Thyroid gland (tissue), 4 donors: ENCODE results near the gene RBFA. TPM values are rescaled to one million over a fixed set of nuclear protein-coding genes. Genes with fewer than 3 reads are reported as not detected.
"Not testable (repeated sequence)": the region's sequence is repeated elsewhere in the genome, so short reads cannot be mapped to it uniquely, and the experiment has no call there.

Experiments
- DNase-seq, 2 donors: peaks; one replicate each; pipeline ENCODE4 v3.0.0-alpha.2; 2019
- H3K27ac ChIP-seq, 3 donors: fragments of 200-600 bp; sonication (generic); 1 replicate in 2 of 3; 2 replicates in 1 of 3; pipeline ENCODE4 v1.5.1; 2016 to 2019; ENCODE audit warnings: mild to moderate bottlenecking in 1 of 3, moderate library complexity in 1 of 3
- H3K27me3 ChIP-seq: fragments of 200-600 bp; sonication (generic); one replicate; pipeline ENCODE4 v1.5.1; 2019
- H3K36me3 ChIP-seq, 2 donors: fragments of 200-600 bp; sonication (generic); one replicate each; pipeline ENCODE4 v1.5.1; 2016 to 2019
- H3K4me1 ChIP-seq, 2 donors: fragments of 200-600 bp; sonication (generic); one replicate each; pipeline ENCODE4 v1.5.1; 2017 to 2019
- H3K4me3 ChIP-seq, 3 donors: fragments of 200-600 bp; sonication (generic); replicated peaks in 1 of 3; 1 replicate in 2 of 3; 2 replicates in 1 of 3; pipeline ENCODE4 v1.5.1; 2016; ENCODE audit warnings: mild to moderate bottlenecking in 1 of 3
- H3K9me3 ChIP-seq: fragments of 200-600 bp; sonication (generic); one replicate; pipeline ENCODE4 v1.5.1; 2017
- POLR2A ChIP-seq, 2 donors: fragments of 450-650 bp; IDR thresholded peaks; one replicate each; pipeline ENCODE4 v1.6.1; 2017; ENCODE audit warnings: antibody characterized with exemption in 2 of 2, mild to moderate bottlenecking in 2 of 2, moderate library complexity in 1 of 2
- WGBS, 2 donors: methylation state at CpG; one replicate each; pipeline ENCODE4 v1.1.5; 2017; 5-methylcytosine and 5-hydroxymethylcytosine counted together
- intact Hi-C: fragments of 100-400 bp; cut with DNase I; formaldehyde crosslinking; loops from one replicate; pipeline ENCODE4 v1.15.1; 2023
- total RNA-seq, 4 donors: library from RNA; depleted of rRNA; stranded (reverse); fragments of >200 nt; gene quantifications; one replicate each; pipeline ENCODE4 v1.2.3, GENCODE V29; 2016
- TF ChIP-seq, protein P1 (sequence below), 6 experiments: fragments of 200-600 bp in 3 of 6; fragments of 450-650 bp in 3 of 6; sonication (generic) in 3 of 6; IDR thresholded peaks; one replicate each; pipeline ENCODE4 v1.5.1; 2016 to 2019; ENCODE audit warnings: antibody characterized with exemption in 6 of 6, mild to moderate bottlenecking in 2 of 6, inconsistent platforms in 1 of 6, moderate library complexity in 1 of 6

Gene RBFA
- total RNA-seq, 4 donors from 2014 or later: 23.5 to 36.5 (median 35.2) TPM

DNA sequence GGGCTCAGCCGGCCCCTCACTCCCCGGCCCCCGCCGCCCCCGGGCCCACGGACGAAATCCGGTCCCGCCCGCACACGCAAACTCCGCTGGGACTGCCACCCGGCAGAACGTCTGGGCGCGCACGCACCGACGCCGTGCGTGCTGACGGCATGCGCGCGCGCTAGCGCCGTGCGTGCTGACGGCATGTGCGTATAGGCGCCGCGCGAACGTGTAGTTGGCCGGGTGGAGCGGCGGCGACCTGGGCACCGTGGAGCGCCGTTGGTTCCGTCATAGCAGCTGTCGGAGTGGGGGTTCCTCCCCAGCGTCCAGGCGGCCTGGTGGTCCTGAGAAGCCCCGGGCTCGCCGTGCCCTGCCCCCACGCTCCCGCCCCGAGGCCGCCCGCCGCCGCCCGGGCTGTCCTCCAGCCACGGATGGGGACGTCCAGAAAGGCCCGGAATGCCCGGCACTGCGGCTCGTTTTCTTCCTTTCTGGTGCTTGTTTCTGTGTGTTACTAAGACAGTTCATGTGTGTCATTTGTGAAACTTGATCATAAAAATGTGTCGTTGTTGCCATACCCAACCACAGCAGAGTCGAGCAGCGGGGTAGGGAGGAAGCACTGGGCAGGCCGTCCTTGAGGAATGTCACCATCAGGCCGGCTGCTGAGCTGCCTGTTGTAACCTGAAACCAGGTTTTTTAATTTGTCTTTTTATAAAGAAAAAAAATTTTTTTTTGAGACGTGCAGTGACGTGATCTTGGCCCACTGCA lies 45.6 kb upstream of the RBFA start, which contains the start of gene TXNL4A:
Gene TXNL4A, minus strand, starts transcription at position 113 of the 744 bp plus-strand sequence. CDS start 171 bp downstream, outside the sequence.
- no peaks in the 10 kb centered on the region for H3K27me3 ChIP-seq
- no peaks in the 10 kb centered on the region for H3K9me3 ChIP-seq
- intact Hi-C loops: no loop called here
- H3K4me3 ChIP-seq: peak within 1 kb of the TSS; percentile 78 to 93 (median 92)
- H3K27ac ChIP-seq: peak within 1 kb of the TSS; percentile 94 to 97 (median 97)
- H3K36me3 ChIP-seq: peaks cover 0 to 4% of the 10 kb centered on the region in 2 donors
- H3K4me1 ChIP-seq: peaks cover 19% of the 10 kb centered on the region in 2 donors
- TF ChIP-seq, protein P1, sequence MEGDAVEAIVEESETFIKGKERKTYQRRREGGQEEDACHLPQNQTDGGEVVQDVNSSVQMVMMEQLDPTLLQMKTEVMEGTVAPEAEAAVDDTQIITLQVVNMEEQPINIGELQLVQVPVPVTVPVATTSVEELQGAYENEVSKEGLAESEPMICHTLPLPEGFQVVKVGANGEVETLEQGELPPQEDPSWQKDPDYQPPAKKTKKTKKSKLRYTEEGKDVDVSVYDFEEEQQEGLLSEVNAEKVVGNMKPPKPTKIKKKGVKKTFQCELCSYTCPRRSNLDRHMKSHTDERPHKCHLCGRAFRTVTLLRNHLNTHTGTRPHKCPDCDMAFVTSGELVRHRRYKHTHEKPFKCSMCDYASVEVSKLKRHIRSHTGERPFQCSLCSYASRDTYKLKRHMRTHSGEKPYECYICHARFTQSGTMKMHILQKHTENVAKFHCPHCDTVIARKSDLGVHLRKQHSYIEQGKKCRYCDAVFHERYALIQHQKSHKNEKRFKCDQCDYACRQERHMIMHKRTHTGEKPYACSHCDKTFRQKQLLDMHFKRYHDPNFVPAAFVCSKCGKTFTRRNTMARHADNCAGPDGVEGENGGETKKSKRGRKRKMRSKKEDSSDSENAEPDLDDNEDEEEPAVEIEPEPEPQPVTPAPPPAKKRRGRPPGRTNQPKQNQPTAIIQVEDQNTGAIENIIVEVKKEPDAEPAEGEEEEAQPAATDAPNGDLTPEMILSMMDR (IDR thresholded peaks at IDR 0.05): no peak
- TF ChIP-seq POLR2A (IDR thresholded peaks at IDR 0.05): peak; percentile 40 to 89
- peak; percentile 81 to 84 for DNase-seq
- WGBS, 2 donors: 0 to 1% methylated on average over 20 to 28 of the region's 71 CpGs

DNA sequence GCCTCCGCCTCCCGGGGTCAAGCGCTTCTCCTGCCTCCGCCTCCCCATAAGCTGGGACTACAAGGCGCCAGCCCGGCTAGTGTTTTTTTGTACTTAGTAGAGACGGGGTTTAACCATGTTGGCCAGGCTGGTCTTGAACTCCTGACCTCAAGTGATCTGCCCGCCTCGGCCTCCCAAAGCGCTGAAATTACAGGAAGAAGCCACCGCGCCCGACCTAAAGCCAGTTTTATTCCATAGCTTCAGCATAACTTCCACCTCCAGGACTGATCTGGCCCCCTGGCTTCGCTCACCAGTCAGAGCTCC lies 45.1 kb upstream of the RBFA start:
- no peak for DNase-seq
- Histone ChIP-seq H3K36me3 (peaks cover 0 to 4% of the 10 kb centered on the region in 2 donors), H3K9me3 (no peaks in the 10 kb centered on the region), H3K4me3 (peak overlapping the region in 2 of 3 donors; percentile 78 to 92), H3K27ac (peak overlapping the region in 2 of 3 donors; percentile 94 to 97), H3K4me1 (peaks cover 18 to 19% of the 10 kb centered on the region in 2 donors), H3K27me3 (no peaks in the 10 kb centered on the region)
- WGBS, 2 donors: 59 to 69% methylated on average over 14 of the region's 14 CpGs
- intact Hi-C loops: no loop called here
- no peak for TF ChIP-seq POLR2A (IDR thresholded peaks at IDR 0.05)
- TF ChIP-seq, protein P1 (IDR thresholded peaks at IDR 0.05): no peak

DNA sequence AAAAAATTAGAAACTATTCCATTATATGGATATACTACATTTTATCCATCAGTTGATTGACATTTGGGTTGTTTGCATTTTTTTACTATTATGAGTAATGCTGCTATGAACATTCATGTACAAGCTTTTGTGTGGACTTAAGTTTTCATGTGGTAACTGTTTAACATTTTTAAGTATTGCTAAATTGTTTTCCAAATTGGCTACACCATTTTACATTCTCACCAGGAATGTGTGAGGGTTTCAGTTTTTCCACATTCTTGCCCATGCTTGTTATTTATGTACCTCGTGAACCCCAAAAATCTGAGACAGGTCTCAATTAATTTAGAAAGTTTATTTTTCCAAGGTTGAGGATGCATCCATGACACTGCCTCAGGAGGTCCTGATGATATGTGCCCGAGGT lies 42.7 kb upstream of the RBFA start:
- no peaks in the 10 kb centered on the region for H3K36me3 ChIP-seq
- DNase-seq: no peak
- no peaks in the 10 kb centered on the region for H3K9me3 ChIP-seq
- no peak overlapping the region for H3K27ac ChIP-seq
- intact Hi-C loops: no loop called here
- H3K4me1 ChIP-seq: peaks cover 14 to 16% of the 10 kb centered on the region in 2 donors
- no peak overlapping the region for H3K4me3 ChIP-seq
- 89 to 90% methylated on average over 2 of the region's 2 CpGs for WGBS, 2 donors
- TF ChIP-seq, protein P1 (IDR thresholded peaks at IDR 0.05): no peak
- H3K27me3 ChIP-seq: no peaks in the 10 kb centered on the region

DNA sequence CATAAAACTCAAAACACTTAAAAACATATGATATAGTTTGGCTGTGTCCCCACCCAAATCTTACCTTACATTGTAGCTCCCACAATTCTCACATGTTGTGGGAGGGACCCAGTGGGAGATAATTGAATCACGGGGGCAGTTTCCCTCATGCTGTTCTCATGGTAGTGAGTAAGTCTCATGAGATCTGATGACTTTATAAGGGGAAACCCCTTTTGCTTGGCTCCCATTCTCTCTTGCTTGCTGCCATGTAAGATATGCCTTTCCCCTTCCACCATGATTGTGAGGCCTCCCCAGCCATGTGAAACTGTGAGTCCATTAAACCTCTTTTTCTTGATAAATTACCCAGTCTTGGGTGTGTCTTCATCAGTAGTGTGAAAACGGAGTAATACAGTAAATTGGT lies 34.5 kb upstream of the RBFA start:
- WGBS, 2 donors: 81 to 85% methylated on average over 2 of the region's 2 CpGs
- intact Hi-C loops: loop anchor here (10.0 kb wide), 1 partner anchor 55 kb away; no protein-coding TSS in a partner anchor
- H3K27me3 ChIP-seq, H3K9me3 ChIP-seq, H3K36me3 ChIP-seq, H3K27ac ChIP-seq, H3K4me1 ChIP-seq, H3K4me3 ChIP-seq, DNase-seq: not testable (repeated sequence)

DNA sequence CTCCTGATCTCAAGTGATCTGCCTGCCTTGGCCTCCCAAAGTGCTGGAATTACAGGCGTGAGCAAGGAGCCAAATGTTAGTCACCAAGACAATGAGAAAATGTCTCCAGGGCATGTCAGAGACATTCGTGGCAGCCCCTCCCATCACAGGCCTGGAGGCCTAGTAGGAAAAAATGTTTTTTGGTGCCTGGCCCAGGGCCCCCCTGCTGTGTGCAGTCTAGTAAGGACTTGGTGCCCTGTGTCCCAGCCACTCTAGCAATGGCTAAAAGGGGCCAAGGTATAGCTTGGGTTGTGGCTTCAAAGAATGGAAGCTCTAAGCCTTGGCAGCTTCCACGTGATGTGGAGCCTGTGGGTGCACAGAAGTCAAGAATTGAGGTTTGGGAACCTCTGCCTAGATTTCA lies 33.4 kb upstream of the RBFA start:
- Histone ChIP-seq H3K36me3 (no peaks in the 10 kb centered on the region), H3K4me1 (no peaks in the 10 kb centered on the region), H3K4me3 (no peak overlapping the region), H3K27ac (no peak overlapping the region), H3K9me3 (no peaks in the 10 kb centered on the region), H3K27me3 (no peaks in the 10 kb centered on the region)
- TF ChIP-seq POLR2A (IDR thresholded peaks at IDR 0.05): no peak
- TF ChIP-seq, protein P1 (IDR thresholded peaks at IDR 0.05): no peak
- 74% methylated on average over 2 of the region's 3 CpGs for WGBS, 2 donors
- intact Hi-C loops: loop anchor here (10.0 kb wide), 1 partner anchor 54 kb away; no protein-coding TSS in a partner anchor
- DNase-seq: no peak
